Measurements from ENCODE around the gene ERC2. TPM values are rescaled to one million over a fixed set of nuclear protein-coding genes. Genes with fewer than 3 reads are reported as not detected.

ERC2 gene
- total and polyA plus RNA-seq, 2 of the 8 experiments (the other 6 are each of a cell fraction or from before 2014, with no cell fraction given), result 16.4 to 22.8 TPM

DNA sequence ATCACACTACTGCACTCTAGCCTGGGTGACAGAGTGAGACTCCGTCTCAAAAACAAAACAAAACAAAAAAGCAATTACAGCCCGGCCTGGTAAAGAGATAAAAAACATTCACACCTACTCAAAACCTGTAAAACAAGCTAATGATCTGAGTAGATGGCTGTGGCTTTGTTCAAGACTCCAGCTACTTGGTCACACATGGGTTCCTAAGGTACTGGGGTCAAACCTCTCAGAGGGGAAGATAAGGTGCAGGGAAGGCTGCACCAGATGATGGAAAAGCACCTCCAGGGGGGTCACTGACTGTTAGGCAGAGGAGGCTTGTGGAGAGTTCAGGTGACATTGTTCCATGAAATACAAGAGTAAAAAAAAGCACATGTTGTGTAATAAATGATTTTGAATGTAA, 531.0 kb downstream of the ERC2 start (continued):
- TF ChIP-seq PHF8 (conservative IDR thresholded peaks at IDR 0.05; ENCODE audit: low read depth, low read length) (no peak), KDM1A (IDR thresholded peaks at IDR 0.05; ENCODE audit: borderline replicate concordance, low read length) (no peak), NRF1 (IDR thresholded peaks at IDR 0.05; ENCODE audit: low read depth, low read length) (no peak)

Data from H1 (cell line).